H1 (cell line): ENCODE data around the gene VIT. TPM values are rescaled to one million over a fixed set of nuclear protein-coding genes. Genes with fewer than 3 reads are reported as not detected.

Source experiments
- CTCF ChIA-PET: fragments of 300-600 bp; sonication (Branson Sonifier 250); formaldehyde crosslinking; loops from one replicate; lab custom pipeline; 2021; ENCODE audit not compliant: partially characterized antibody; lab: Charles Lee
- POLR2A ChIA-PET: fragments of 300-600 bp; sonication (Branson Sonifier 250); formaldehyde crosslinking; loops from one replicate; lab custom pipeline; 2021; ENCODE audit warnings: inconsistent platforms; ENCODE audit not compliant: partially characterized antibody; lab: Charles Lee
- DNase-seq, 2 experiments: peaks; one replicate each; pipeline versions ENCODE4 v3.0.0 to v3.0.0-alpha.2; 2010 to 2022; ENCODE audit warnings: low spot score in 2 of 2, low read depth in 1 of 2, mixed read lengths in 1 of 2
- FAIRE-seq: peaks from 2 replicates; lab custom pipeline; 2011; peaks lifted over from hg19 to GRCh38; lab: Jason Lieb, UNC
- H2AFZ ChIP-seq: 2 replicates; pipeline ENCODE4 v1.8.1; 2012; ENCODE audit warnings: low read length, inconsistent platforms
- H2AK5ac ChIP-seq: 2 replicates; pipeline ENCODE4 v1.6.1; 2013; ENCODE audit warnings: low read depth, low read length
- H2BK120ac ChIP-seq: replicated peaks from 2 replicates; pipeline ENCODE3; 2013; ENCODE audit warnings: low read depth, low read length, inconsistent platforms
- H2BK12ac ChIP-seq: 2 replicates; pipeline ENCODE4 v1.6.1; 2013; ENCODE audit warnings: low read depth, low read length
- H2BK15ac ChIP-seq: 2 replicates; pipeline ENCODE4 v1.6.1; 2013; ENCODE audit warnings: low read length
- H2BK20ac ChIP-seq: 2 replicates; pipeline ENCODE4 v1.6.1; 2013; ENCODE audit warnings: low read length
- H2BK5ac ChIP-seq: 2 replicates; pipeline ENCODE4 v1.6.1; 2013; ENCODE audit warnings: low read depth, low read length
- H3K14ac ChIP-seq: 2 replicates; pipeline ENCODE4 v1.6.1; 2013; ENCODE audit warnings: inconsistent platforms; ENCODE audit not compliant: insufficient read length
- H3K18ac ChIP-seq: 2 replicates; pipeline ENCODE4 v1.6.1; 2013; ENCODE audit warnings: low read length; ENCODE audit errors: extremely low read depth
- H3K23ac ChIP-seq: 2 replicates; pipeline ENCODE4 v1.6.1; 2013; ENCODE audit warnings: inconsistent platforms; ENCODE audit not compliant: insufficient read length
- H3K23me2 ChIP-seq: 2 replicates; pipeline ENCODE4 v1.6.1; 2013; ENCODE audit warnings: low read depth, low read length
- H3K27ac ChIP-seq: 2 replicates; pipeline ENCODE4 v1.6.1; 2011; ENCODE audit warnings: low read depth, low read length, inconsistent platforms
- H3K27me3 ChIP-seq, 4 experiments: replicated peaks in 1 of 4; 1 replicate in 1 of 4; 2 replicates in 3 of 4; pipeline versions ENCODE4 v1.6.1 to v1.8.1; 2011 to 2013; ENCODE audit warnings: low read length in 3 of 4, mild to moderate bottlenecking in 3 of 4, inconsistent platforms in 2 of 4, mixed read lengths in 2 of 4, moderate library complexity in 1 of 4; ENCODE audit not compliant: control insufficient read depth in 3 of 4, insufficient read depth in 3 of 4; ENCODE audit errors: extremely low read depth in 1 of 4
- H3K36me3 ChIP-seq, 4 experiments: 2 replicates each; pipeline versions ENCODE4 v1.6.1 to v1.8.1; 2011 to 2013; ENCODE audit warnings: mild to moderate bottlenecking in 4 of 4, low read length in 3 of 4, moderate library complexity in 2 of 4, control low read depth in 1 of 4, inconsistent platforms in 1 of 4; ENCODE audit not compliant: insufficient read depth in 4 of 4, control insufficient read depth in 2 of 4
- H3K4ac ChIP-seq: replicated peaks from 2 replicates; pipeline ENCODE3; 2013; ENCODE audit warnings: low read length, low read depth, mixed read lengths, inconsistent platforms; ENCODE audit not compliant: insufficient read length
- H3K4me1 ChIP-seq, 4 experiments: replicated peaks in 1 of 4; 1 replicate in 1 of 4; 2 replicates in 3 of 4; pipeline versions ENCODE4 v1.6.1 to v1.8.1; 2011 to 2013; ENCODE audit warnings: low read length in 3 of 4, inconsistent platforms in 2 of 4, mixed read lengths in 1 of 4; ENCODE audit not compliant: insufficient read depth in 4 of 4, control insufficient read depth in 3 of 4
- H3K4me2 ChIP-seq, 2 experiments: 2 replicates each; pipeline versions ENCODE4 v1.6.1 to v1.8.1; 2011 to 2013; ENCODE audit warnings: low read depth in 2 of 2, low read length in 2 of 2, control low read depth in 1 of 2, inconsistent platforms in 1 of 2, mild to moderate bottlenecking in 1 of 2; ENCODE audit not compliant: insufficient read depth in 1 of 2
- H3K4me3 ChIP-seq, 4 experiments: fragments of 200-600, 300-600 bp in 1 of 4; sonication (generic), shearing (Covaris generic), sonication (Bioruptor Twin) in 1 of 4; 2 replicates each; pipeline versions ENCODE4 v1.5.1 to v1.8.1; 2011 to 2016; ENCODE audit warnings: low read length in 4 of 4, low read depth in 3 of 4, control low read depth in 2 of 4, inconsistent platforms in 2 of 4, mild to moderate bottlenecking in 2 of 4, mixed read lengths in 1 of 4, moderate library complexity in 1 of 4; ENCODE audit not compliant: insufficient read depth in 2 of 4; ENCODE audit errors: extremely low read depth in 1 of 4
- H3K56ac ChIP-seq: replicated peaks from 2 replicates; pipeline ENCODE3; 2013; ENCODE audit warnings: low read depth, mild to moderate bottlenecking, mixed read lengths, low read length, inconsistent platforms; ENCODE audit not compliant: insufficient read length
- H3K79me1 ChIP-seq: 2 replicates; pipeline ENCODE4 v1.6.1; 2013; ENCODE audit warnings: low read depth, low read length, control low read depth
- H3K79me2 ChIP-seq, 2 experiments: 2 replicates each; pipeline versions ENCODE4 v1.6.1 to v1.8.1; 2012 to 2013; ENCODE audit warnings: low read length in 2 of 2, mild to moderate bottlenecking in 2 of 2, inconsistent platforms in 1 of 2; ENCODE audit not compliant: insufficient read depth in 2 of 2, control insufficient read depth in 1 of 2
- H3K9ac ChIP-seq, 4 experiments: replicated peaks in 1 of 4; 1 replicate in 1 of 4; 2 replicates in 3 of 4; pipeline versions ENCODE4 v1.6.1 to v1.8.1; 2011 to 2013; ENCODE audit warnings: low read depth in 3 of 4, low read length in 3 of 4, control low read depth in 2 of 4, mild to moderate bottlenecking in 2 of 4, moderate library complexity in 2 of 4, inconsistent platforms in 1 of 4; ENCODE audit errors: extremely low read depth in 1 of 4
- H3K9me3 ChIP-seq, 2 experiments: 2 replicates each; pipeline versions ENCODE4 v1.6.1 to v1.8.1; 2012 to 2013; ENCODE audit warnings: mild to moderate bottlenecking in 2 of 2, moderate library complexity in 2 of 2, control low read depth in 1 of 2, inconsistent platforms in 1 of 2, low read depth in 1 of 2, low read length in 1 of 2, mixed read lengths in 1 of 2; ENCODE audit not compliant: insufficient read depth in 2 of 2
- H4K20me1 ChIP-seq, 2 experiments: replicated peaks in 1 of 2; 2 replicates each; pipeline versions ENCODE3 to v1.8.1; 2011 to 2013; ENCODE audit warnings: inconsistent platforms in 2 of 2, low read length in 2 of 2, mild to moderate bottlenecking in 1 of 2; ENCODE audit not compliant: insufficient read depth in 2 of 2, control insufficient read depth in 1 of 2
- H4K5ac ChIP-seq: 2 replicates; pipeline ENCODE4 v1.6.1; 2013; ENCODE audit warnings: low read length, low read depth, mixed read lengths, inconsistent platforms; ENCODE audit not compliant: insufficient read length
- H4K8ac ChIP-seq: 2 replicates; pipeline ENCODE4 v1.8.0; 2013; ENCODE audit warnings: mild to moderate bottlenecking, moderate library complexity, low read length, inconsistent platforms; ENCODE audit not compliant: insufficient read depth; ENCODE audit errors: extremely low read depth
- H4K91ac ChIP-seq: replicated peaks from 2 replicates; pipeline ENCODE3; 2013; ENCODE audit warnings: low read length, mixed read lengths, inconsistent platforms; ENCODE audit not compliant: insufficient read length
- CREB1 ChIP-seq: IDR thresholded peaks from 2 replicates; pipeline ENCODE4 v1.6.1; 2012; ENCODE audit warnings: inconsistent platforms
- EZH2 ChIP-seq: fragments of 200-600 bp; sonication (generic); IDR thresholded peaks from 2 replicates; pipeline ENCODE4 v1.7.1; 2012; ENCODE audit warnings: low read depth, mild to moderate bottlenecking, moderate library complexity, low read length, inconsistent platforms; ENCODE audit not compliant: severe bottlenecking
- HDAC6 ChIP-seq: IDR thresholded peaks from one replicate; pipeline ENCODE4 v1.7.1; 2012; ENCODE audit warnings: low read depth, mild to moderate bottlenecking, inconsistent platforms, low read length, moderate library complexity
- JUN ChIP-seq: IDR thresholded peaks from 2 replicates; pipeline ENCODE4 v1.6.1; 2011; ENCODE audit warnings: low read depth, mild to moderate bottlenecking, improper control_type of control experiment, low read length
- JUND ChIP-seq: IDR thresholded peaks from 2 replicates; pipeline ENCODE4 v1.6.1; 2011; ENCODE audit warnings: mild to moderate bottlenecking, improper control_type of control experiment, low read length
- MAFK ChIP-seq: IDR thresholded peaks from 2 replicates; pipeline ENCODE4 v1.6.1; 2012; ENCODE audit warnings: low read depth, mild to moderate bottlenecking, improper control_type of control experiment, low read length
- POU5F1 ChIP-seq: IDR thresholded peaks from 2 replicates; pipeline ENCODE4 v1.6.1; 2011; ENCODE audit warnings: low read depth, mild to moderate bottlenecking, low read length, moderate library complexity
- RXRA ChIP-seq: IDR thresholded peaks from 2 replicates; pipeline ENCODE4 v1.6.1; 2011; ENCODE audit warnings: low read depth, mild to moderate bottlenecking, low read length, moderate library complexity; ENCODE audit not compliant: insufficient read depth
- TCF12 ChIP-seq: IDR thresholded peaks from 2 replicates; pipeline ENCODE4 v1.6.1; 2011; ENCODE audit warnings: low read depth, mild to moderate bottlenecking, low read length
- WGBS, 2 experiments: shearing (Covaris generic) in 1 of 2; methylation state at CpG; one replicate each; pipeline versions ENCODE4 v1.1.6 to v1.1.7; 2013 to 2015; ENCODE audit warnings: low lambda C conversion rate in 2 of 2, mixed read lengths in 2 of 2, inconsistent platforms in 1 of 2, low coverage in 1 of 2, missing lambda C conversion rate in 1 of 2; ENCODE audit not compliant: insufficient replicate concordance in 2 of 2, insufficient coverage in 1 of 2, insufficient read length in 1 of 2; ENCODE audit errors: extremely low coverage in 1 of 2, missing lambda C conversion rate in 1 of 2; 5-methylcytosine and 5-hydroxymethylcytosine counted together
- polyA plus RNA-seq, 7 experiments: library from polyadenylated mRNA; depleted of rRNA in 3 of 7; stranded (reverse) in 5 of 7; unstranded in 2 of 7; fragments of >200 nt in 5 of 7; fragments of 200-250 nt in 2 of 7; gene quantifications; 1 replicate in 5 of 7; 2 replicates in 1 of 7; 4 replicates in 1 of 7; pipeline versions ENCODE4 v1.2.1 to v1.2.3, GENCODE V29; 2011 to 2013; ENCODE audit warnings: missing spikeins in 2 of 7, mixed read lengths in 2 of 7
- total RNA-seq: library from RNA; stranded (reverse); fragmentation: NEBNext Ultra II Directional; extraction: Animal tissue kit (Norgen Biotek cat#: 25700); gene quantifications from 2 replicates; pipeline ENCODE4 v1.2.1, GENCODE V29; 2021

VIT gene
- total and polyA plus RNA-seq, 2 of the 8 experiments (the other 6 are each of a cell fraction or from before 2014, with no cell fraction given) = 0.03 TPM; not detected in 1

- H3K79me2 ChIP-seq = no peaks in the 10 kb centered on the region
- no peaks in the 10 kb centered on the region for H4K20me1 ChIP-seq
- no peak overlapping the region for H2BK20ac ChIP-seq
- FAIRE-seq (no peak), DNase-seq (no peak)
- H2BK120ac ChIP-seq = no peak overlapping the region
- H2AFZ ChIP-seq = no peak overlapping the region
- H3K23ac ChIP-seq = no peak overlapping the region
- H2AK5ac ChIP-seq = no peak overlapping the region
- ChIA-PET POLR2A (no interaction called here), CTCF (interaction anchor here (0.7 to 12.5 kb wide), 21 partner anchors 9 to 306 kb away, joined by 3 to 110 read pairs (median 4); no protein-coding TSS in a partner anchor)
- no peaks in the 10 kb centered on the region for H3K79me1 ChIP-seq
- H2BK15ac ChIP-seq = no peak overlapping the region
- no peak overlapping the region for H3K27ac ChIP-seq
- H3K56ac ChIP-seq = no peak overlapping the region
- H2BK12ac ChIP-seq = no peak overlapping the region
- H3K4me1 ChIP-seq = peaks cover 0 to 6% (median 3%) of the 10 kb centered on the region in 4 experiments; a peak in 5 of 7 replicates
- H3K27me3 ChIP-seq = no peaks in the 10 kb centered on the region; a peak in 1 of 7 replicates
- H3K4ac ChIP-seq = no peak overlapping the region
- H4K5ac ChIP-seq = no peak overlapping the region
- no peak overlapping the region for H3K14ac ChIP-seq
- H3K4me3 ChIP-seq = no peak overlapping the region
- no peaks in the 10 kb centered on the region for H3K23me2 ChIP-seq
- no peak overlapping the region for H3K4me2 ChIP-seq
- H3K9me3 ChIP-seq = no peaks in the 10 kb centered on the region
- no peak overlapping the region for H3K9ac ChIP-seq
- H4K8ac ChIP-seq = no peak overlapping the region
- H4K91ac ChIP-seq = no peak overlapping the region
- H3K18ac ChIP-seq = no peak overlapping the region
- H2BK5ac ChIP-seq = no peak overlapping the region
- no peaks in the 10 kb centered on the region for H3K36me3 ChIP-seq
- WGBS, 2 experiments = 84% methylated on average over 2 of the region's 2 CpGs; no CpG with 5 or more reads in 1 of the 2 experiments
- TF ChIP-seq HDAC6 = no peak
- no peak for TF ChIP-seq RXRA
- no peak for TF ChIP-seq POU5F1
- TF ChIP-seq JUND = no peak
- TF ChIP-seq TCF12 = no peak
- TF ChIP-seq JUN = no peak
- TF ChIP-seq MAFK = no peak
- no peak for TF ChIP-seq CREB1
- no peak for TF ChIP-seq EZH2
Observed at GRCh38 chr2:36779462-36779861, 83.0 kb downstream of the VIT start.
